ENCODE measurements around the gene PAIP2. TPM values are rescaled to one million over a fixed set of nuclear protein-coding genes. Genes with fewer than 3 reads are reported as not detected.

Gene PAIP2
- total RNA-seq, 1 experiment from 2014 or later: 108 TPM

DNA sequence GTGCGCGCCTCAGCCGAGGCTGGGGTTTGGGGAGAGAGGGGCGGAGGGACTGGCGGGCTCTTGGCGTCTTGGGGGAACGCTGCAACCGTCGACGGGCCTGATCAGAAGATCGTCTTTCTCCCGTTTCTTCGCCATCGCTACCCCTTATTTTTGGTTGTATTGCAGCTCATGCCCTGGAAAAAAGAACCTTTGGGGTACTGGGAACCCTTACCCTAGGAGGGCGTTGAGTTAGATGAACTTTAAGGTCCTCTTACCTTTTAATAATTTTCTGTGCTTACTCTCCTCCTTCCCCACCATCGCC lies 719 bp downstream of the PAIP2 start:
- RAD21 ChIA-PET (ENCODE audit: low non-redundant PET in 1 of 2, low total read pairs in 2 of 2, uncharacterized antibody in 2 of 2, unreplicated experiment in 2 of 2): interaction anchor here in 1 of 2 experiments (0.6 to 1.0 kb wide), 3 partner anchors 39 to 74 kb away, joined by 5 to 6 read pairs (median 5); no protein-coding TSS in a partner anchor
- no peak overlapping the region for H2AFZ ChIP-seq (ENCODE audit: low read depth, low read length, poor library complexity, severe bottlenecking)
- no peaks in the 10 kb centered on the region for H3K9me2 ChIP-seq (ENCODE audit: insufficient read depth)
- ATAC-seq (no peak), DNase-seq (ENCODE audit: low read depth, low spot score) (no peak)
- POLR2A ChIA-PET: interaction anchor here (0.6 to 2.8 kb wide), 7 partner anchors 11 to 553 kb away, joined by 3 to 14 read pairs (median 3); partner anchors contain the start of gene MATR3
- 0 out of 4 replicates have a peak, but pooled peaks cover 4% of the 10 kb centered on the region in 2 experiments for H3K36me3 ChIP-seq (ENCODE audit: control insufficient read depth in 1 of 2, insufficient read depth in 2 of 2, low read length in 2 of 2)
- peak overlapping the region; percentile 95 for H3K9ac ChIP-seq (ENCODE audit: low read length)
- CTCF ChIA-PET: interaction anchor here (0.6 to 1.1 kb wide), 6 partner anchors 27 to 553 kb away, joined by 3 to 6 read pairs (median 4); partner anchors contain the start of gene SPATA24
- intact Hi-C loops (cut with micrococcal nuclease): loop anchor here (1.0 kb wide), 1 partner anchor 50 kb away; no protein-coding TSS in a partner anchor
- peak overlapping the region; percentile 93 for H3K4me2 ChIP-seq (ENCODE audit: low read length)
- TF ChIP-seq, protein P1, sequence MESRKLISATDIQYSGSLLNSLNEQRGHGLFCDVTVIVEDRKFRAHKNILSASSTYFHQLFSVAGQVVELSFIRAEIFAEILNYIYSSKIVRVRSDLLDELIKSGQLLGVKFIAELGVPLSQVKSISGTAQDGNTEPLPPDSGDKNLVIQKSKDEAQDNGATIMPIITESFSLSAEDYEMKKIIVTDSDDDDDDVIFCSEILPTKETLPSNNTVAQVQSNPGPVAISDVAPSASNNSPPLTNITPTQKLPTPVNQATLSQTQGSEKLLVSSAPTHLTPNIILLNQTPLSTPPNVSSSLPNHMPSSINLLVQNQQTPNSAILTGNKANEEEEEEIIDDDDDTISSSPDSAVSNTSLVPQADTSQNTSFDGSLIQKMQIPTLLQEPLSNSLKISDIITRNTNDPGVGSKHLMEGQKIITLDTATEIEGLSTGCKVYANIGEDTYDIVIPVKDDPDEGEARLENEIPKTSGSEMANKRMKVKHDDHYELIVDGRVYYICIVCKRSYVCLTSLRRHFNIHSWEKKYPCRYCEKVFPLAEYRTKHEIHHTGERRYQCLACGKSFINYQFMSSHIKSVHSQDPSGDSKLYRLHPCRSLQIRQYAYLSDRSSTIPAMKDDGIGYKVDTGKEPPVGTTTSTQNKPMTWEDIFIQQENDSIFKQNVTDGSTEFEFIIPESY (IDR thresholded peaks at IDR 0.05; ENCODE audit: extremely low read depth, insufficient replicate concordance, low read length): no peak
- TF ChIP-seq EZH2phosphoT487 (IDR thresholded peaks at IDR 0.05; ENCODE audit: borderline replicate concordance): no peak
- peaks cover 4 to 16% of the 10 kb centered on the region in 2 experiments; a peak in 3 of 4 replicates for H3K4me1 ChIP-seq (ENCODE audit: control insufficient read depth in 1 of 2, insufficient read depth in 2 of 2, low read length in 2 of 2)
- H3K79me2 ChIP-seq (ENCODE audit: insufficient read depth, low read length): peaks cover 56% of the 10 kb centered on the region
- peaks cover 6% of the 10 kb centered on the region; the same call in 1 of the 2 replicates for H4K20me1 ChIP-seq (ENCODE audit: insufficient read depth)
- no peaks in the 10 kb centered on the region for H3K27me3 ChIP-seq (ENCODE audit: insufficient read depth, low read length)
- BruUV-seq (replicated peaks): no TSS peak
- H3K9me3 ChIP-seq (ENCODE audit: control insufficient read depth in 1 of 2, insufficient read depth in 1 of 2, low read depth in 1 of 2, low read length in 2 of 2): no peaks in the 10 kb centered on the region
- peak overlapping the region; percentile 96 for H3K27ac ChIP-seq (ENCODE audit: low read depth, low read length)
- H3K4me3 ChIP-seq (replicated peaks in 1 of 2; ENCODE audit: low read depth in 1 of 2, low read length in 2 of 2): peak overlapping the region; percentile 83 to 88

DNA sequence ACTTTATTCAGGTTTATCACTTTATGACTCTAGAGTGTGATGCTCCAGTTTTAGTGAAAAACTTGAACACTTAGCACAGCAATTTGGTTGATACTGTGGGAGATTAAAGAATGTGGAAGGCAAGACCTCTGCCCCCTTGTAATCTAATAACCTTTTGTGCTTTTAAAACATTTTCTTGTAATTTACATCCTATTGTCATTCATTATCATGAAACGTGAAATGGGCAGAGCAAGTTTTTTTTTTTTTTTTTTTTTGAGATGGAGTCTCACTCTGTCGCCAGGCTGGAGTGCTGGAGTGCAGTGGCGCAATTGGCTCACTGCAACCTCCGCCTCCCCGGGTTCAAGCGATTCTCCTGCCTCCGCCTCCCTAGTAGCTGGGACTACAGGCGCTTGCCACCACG lies 1.8 kb downstream of the PAIP2 start:
- H3K9me2 ChIP-seq (ENCODE audit: insufficient read depth): no peaks in the 10 kb centered on the region
- H4K20me1 ChIP-seq (ENCODE audit: insufficient read depth): peaks cover 6% of the 10 kb centered on the region; the same call in 1 of the 2 replicates
- BruUV-seq (replicated peaks): no TSS peak
- RAD21 ChIA-PET (ENCODE audit: low non-redundant PET in 1 of 2, low total read pairs in 2 of 2, uncharacterized antibody in 2 of 2, unreplicated experiment in 2 of 2): no interaction called here
- POLR2A ChIA-PET: no interaction called here
- CTCF ChIA-PET: no interaction called here
- peak overlapping the region; percentile 93 for H3K4me2 ChIP-seq (ENCODE audit: low read length)
- H3K9me3 ChIP-seq (ENCODE audit: control insufficient read depth in 1 of 2, insufficient read depth in 1 of 2, low read depth in 1 of 2, low read length in 2 of 2): no peaks in the 10 kb centered on the region
- intact Hi-C loops (cut with micrococcal nuclease): no loop called here
- H3K9ac ChIP-seq (ENCODE audit: low read length): peak overlapping the region; percentile 95; the same call in 1 of the 2 replicates
- no peak for DNase-seq (ENCODE audit: low read depth, low spot score)
- no peaks in the 10 kb centered on the region for H3K27me3 ChIP-seq (ENCODE audit: insufficient read depth, low read length)
- 0 out of 4 replicates have a peak, but pooled peaks cover 4% of the 10 kb centered on the region in 2 experiments for H3K36me3 ChIP-seq (ENCODE audit: control insufficient read depth in 1 of 2, insufficient read depth in 2 of 2, low read length in 2 of 2)
- H3K4me1 ChIP-seq (ENCODE audit: control insufficient read depth in 1 of 2, insufficient read depth in 2 of 2, low read length in 2 of 2): peaks cover 4 to 16% of the 10 kb centered on the region in 2 experiments; a peak in 3 of 4 replicates
- ATAC-seq: no peak
- peaks cover 67% of the 10 kb centered on the region for H3K79me2 ChIP-seq (ENCODE audit: insufficient read depth, low read length)
- H2AFZ ChIP-seq (ENCODE audit: low read depth, low read length, poor library complexity, severe bottlenecking): no peak overlapping the region
- peak overlapping the region in 1 of 2 experiments; percentile 88; a peak in 2 of 4 replicates for H3K4me3 ChIP-seq (replicated peaks in 1 of 2; ENCODE audit: low read depth in 1 of 2, low read length in 2 of 2)
- no peak overlapping the region for H3K27ac ChIP-seq (ENCODE audit: low read depth, low read length)
- TF ChIP-seq SRF (IDR thresholded peaks at IDR 0.05; ENCODE audit: low read depth) (no peak), YY1 (IDR thresholded peaks at IDR 0.05; ENCODE audit: extremely low read depth, insufficient replicate concordance, low read depth, low read length) (no peak), POLR2AphosphoS5 (IDR thresholded peaks at IDR 0.05; ENCODE audit: low read depth, low read length) (no peak), ELF1 (IDR thresholded peaks at IDR 0.05; ENCODE audit: borderline replicate concordance, low read depth) (no peak), FOSL1 (IDR thresholded peaks at IDR 0.05; ENCODE audit: low read depth) (no peak), EGR1 (IDR thresholded peaks at IDR 0.05; ENCODE audit: low read depth) (no peak), JUND (IDR thresholded peaks at IDR 0.05) (no peak), CBX3 (IDR thresholded peaks at IDR 0.05; ENCODE audit: low read depth) (no peak), ZFX (IDR thresholded peaks at IDR 0.05) (no peak), TCF7L2 (IDR thresholded peaks at IDR 0.05; ENCODE audit: borderline replicate concordance, extremely low read depth, insufficient read depth, insufficient read length) (no peak), SIN3A (IDR thresholded peaks at IDR 0.05; ENCODE audit: low read depth) (no peak), SP1 (IDR thresholded peaks at IDR 0.05; ENCODE audit: low read depth) (no peak)
- TF ChIP-seq, protein P2, sequence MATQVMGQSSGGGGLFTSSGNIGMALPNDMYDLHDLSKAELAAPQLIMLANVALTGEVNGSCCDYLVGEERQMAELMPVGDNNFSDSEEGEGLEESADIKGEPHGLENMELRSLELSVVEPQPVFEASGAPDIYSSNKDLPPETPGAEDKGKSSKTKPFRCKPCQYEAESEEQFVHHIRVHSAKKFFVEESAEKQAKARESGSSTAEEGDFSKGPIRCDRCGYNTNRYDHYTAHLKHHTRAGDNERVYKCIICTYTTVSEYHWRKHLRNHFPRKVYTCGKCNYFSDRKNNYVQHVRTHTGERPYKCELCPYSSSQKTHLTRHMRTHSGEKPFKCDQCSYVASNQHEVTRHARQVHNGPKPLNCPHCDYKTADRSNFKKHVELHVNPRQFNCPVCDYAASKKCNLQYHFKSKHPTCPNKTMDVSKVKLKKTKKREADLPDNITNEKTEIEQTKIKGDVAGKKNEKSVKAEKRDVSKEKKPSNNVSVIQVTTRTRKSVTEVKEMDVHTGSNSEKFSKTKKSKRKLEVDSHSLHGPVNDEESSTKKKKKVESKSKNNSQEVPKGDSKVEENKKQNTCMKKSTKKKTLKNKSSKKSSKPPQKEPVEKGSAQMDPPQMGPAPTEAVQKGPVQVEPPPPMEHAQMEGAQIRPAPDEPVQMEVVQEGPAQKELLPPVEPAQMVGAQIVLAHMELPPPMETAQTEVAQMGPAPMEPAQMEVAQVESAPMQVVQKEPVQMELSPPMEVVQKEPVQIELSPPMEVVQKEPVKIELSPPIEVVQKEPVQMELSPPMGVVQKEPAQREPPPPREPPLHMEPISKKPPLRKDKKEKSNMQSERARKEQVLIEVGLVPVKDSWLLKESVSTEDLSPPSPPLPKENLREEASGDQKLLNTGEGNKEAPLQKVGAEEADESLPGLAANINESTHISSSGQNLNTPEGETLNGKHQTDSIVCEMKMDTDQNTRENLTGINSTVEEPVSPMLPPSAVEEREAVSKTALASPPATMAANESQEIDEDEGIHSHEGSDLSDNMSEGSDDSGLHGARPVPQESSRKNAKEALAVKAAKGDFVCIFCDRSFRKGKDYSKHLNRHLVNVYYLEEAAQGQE (IDR thresholded peaks at IDR 0.05; ENCODE audit: low read depth): no peak
- TF ChIP-seq, protein P3, sequence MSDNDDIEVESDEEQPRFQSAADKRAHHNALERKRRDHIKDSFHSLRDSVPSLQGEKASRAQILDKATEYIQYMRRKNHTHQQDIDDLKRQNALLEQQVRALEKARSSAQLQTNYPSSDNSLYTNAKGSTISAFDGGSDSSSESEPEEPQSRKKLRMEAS (IDR thresholded peaks at IDR 0.05): no peak

Measured in HCT116 (cell line).